ENCODE data around the gene RTL1.

DNA sequence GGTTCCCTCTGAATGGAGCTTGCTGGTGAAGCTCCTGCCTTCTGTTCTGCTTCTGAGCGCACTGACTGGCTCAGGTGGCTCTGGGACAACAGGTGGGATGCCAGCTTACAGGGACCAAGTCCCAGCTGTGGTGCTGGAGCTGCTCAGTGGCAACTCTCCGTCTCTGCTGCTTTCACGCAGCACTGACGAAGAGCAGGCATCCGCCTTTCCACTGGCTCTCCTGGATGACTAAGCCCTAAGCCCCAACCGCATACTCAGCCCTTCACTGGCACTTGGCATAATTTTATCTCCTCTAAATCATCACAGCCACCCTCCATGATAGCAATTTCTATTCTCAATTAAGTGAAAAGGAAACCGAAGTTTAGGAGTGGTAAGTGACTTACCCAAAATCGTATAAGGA is 3.7 kb upstream of the RTL1 start:
- TF ChIP-seq POLR2A (IDR thresholded peaks at IDR 0.05; ENCODE audit: low read depth) (no peak), EP300 (IDR thresholded peaks at IDR 0.05) (no peak), POLR2AphosphoS5 (IDR thresholded peaks at IDR 0.05) (no peak)
- TF ChIP-seq, protein P1, sequence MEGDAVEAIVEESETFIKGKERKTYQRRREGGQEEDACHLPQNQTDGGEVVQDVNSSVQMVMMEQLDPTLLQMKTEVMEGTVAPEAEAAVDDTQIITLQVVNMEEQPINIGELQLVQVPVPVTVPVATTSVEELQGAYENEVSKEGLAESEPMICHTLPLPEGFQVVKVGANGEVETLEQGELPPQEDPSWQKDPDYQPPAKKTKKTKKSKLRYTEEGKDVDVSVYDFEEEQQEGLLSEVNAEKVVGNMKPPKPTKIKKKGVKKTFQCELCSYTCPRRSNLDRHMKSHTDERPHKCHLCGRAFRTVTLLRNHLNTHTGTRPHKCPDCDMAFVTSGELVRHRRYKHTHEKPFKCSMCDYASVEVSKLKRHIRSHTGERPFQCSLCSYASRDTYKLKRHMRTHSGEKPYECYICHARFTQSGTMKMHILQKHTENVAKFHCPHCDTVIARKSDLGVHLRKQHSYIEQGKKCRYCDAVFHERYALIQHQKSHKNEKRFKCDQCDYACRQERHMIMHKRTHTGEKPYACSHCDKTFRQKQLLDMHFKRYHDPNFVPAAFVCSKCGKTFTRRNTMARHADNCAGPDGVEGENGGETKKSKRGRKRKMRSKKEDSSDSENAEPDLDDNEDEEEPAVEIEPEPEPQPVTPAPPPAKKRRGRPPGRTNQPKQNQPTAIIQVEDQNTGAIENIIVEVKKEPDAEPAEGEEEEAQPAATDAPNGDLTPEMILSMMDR (IDR thresholded peaks at IDR 0.05): no peak

All from esophagus muscularis mucosa (tissue), 4 donors.